Mesendoderm (in vitro differentiated cells): ENCODE measurements around the gene ACVR2A.

Source experiments
- DNase-seq: peaks from one replicate; pipeline ENCODE4 v3.0.0; 2013
- H2AK5ac ChIP-seq: 2 replicates; pipeline ENCODE4 v1.6.1; 2013; ENCODE audit warnings: low read length, inconsistent platforms
- H2BK120ac ChIP-seq: 2 replicates; pipeline ENCODE4 v1.6.1; 2013; ENCODE audit warnings: low read depth, mild to moderate bottlenecking, low read length, moderate library complexity, mixed read lengths
- H2BK15ac ChIP-seq: replicated peaks from 2 replicates; pipeline ENCODE4 v1.6.1; 2013; ENCODE audit warnings: low read depth, mild to moderate bottlenecking, moderate library complexity
- H2BK5ac ChIP-seq: 2 replicates; pipeline ENCODE4 v1.6.1; 2013; ENCODE audit warnings: low read length, inconsistent platforms
- H3K18ac ChIP-seq: 2 replicates; pipeline ENCODE4 v1.6.1; 2013; ENCODE audit warnings: mild to moderate bottlenecking, low read length, mixed read lengths
- H3K23ac ChIP-seq: one replicate; pipeline ENCODE4 v1.6.1; 2013; ENCODE audit warnings: low read length
- H3K27ac ChIP-seq: 2 replicates; pipeline ENCODE4 v1.5.1; 2013; ENCODE audit warnings: low read depth, mild to moderate bottlenecking, inconsistent platforms, low read length, moderate library complexity
- H3K27me3 ChIP-seq: 2 replicates; pipeline ENCODE4 v1.6.1; 2013; ENCODE audit warnings: low read length, control low read depth, mild to moderate bottlenecking, inconsistent platforms; ENCODE audit not compliant: insufficient read depth, poor library complexity
- H3K36me3 ChIP-seq: 2 replicates; pipeline ENCODE4 v1.6.1; 2013; ENCODE audit warnings: low read length, inconsistent platforms; ENCODE audit not compliant: control insufficient read depth, insufficient read depth
- H3K4ac ChIP-seq: one replicate; pipeline ENCODE4 v1.6.1; 2013; ENCODE audit warnings: low read depth, mild to moderate bottlenecking, low read length, moderate library complexity
- H3K4me1 ChIP-seq: 2 replicates; pipeline ENCODE4 v1.6.1; 2013; ENCODE audit warnings: low read depth, low read length, inconsistent platforms; ENCODE audit not compliant: control insufficient read depth
- H3K4me2 ChIP-seq: 2 replicates; pipeline ENCODE4 v1.6.1; 2013; ENCODE audit warnings: low read length
- H3K4me3 ChIP-seq: 2 replicates; pipeline ENCODE4 v1.5.1; 2013; ENCODE audit warnings: mild to moderate bottlenecking, low read length
- H3K56ac ChIP-seq: one replicate; pipeline ENCODE4 v1.6.1; 2013; ENCODE audit warnings: low read length
- H3K79me1 ChIP-seq: 2 replicates; pipeline ENCODE4 v1.6.1; 2013; ENCODE audit warnings: low read length, inconsistent platforms
- H3K79me2 ChIP-seq: 2 replicates; pipeline ENCODE4 v1.6.1; 2013; ENCODE audit warnings: mild to moderate bottlenecking, low read length; ENCODE audit not compliant: control insufficient read depth, insufficient read depth
- H3K9ac ChIP-seq: 2 replicates; pipeline ENCODE4 v1.6.1; 2013; ENCODE audit warnings: low read length, inconsistent platforms
- H4K5ac ChIP-seq: one replicate; pipeline ENCODE4 v1.6.1; 2013; ENCODE audit warnings: low read length
- H4K8ac ChIP-seq: one replicate; pipeline ENCODE4 v1.6.1; 2013; ENCODE audit warnings: low read depth, mild to moderate bottlenecking, control low read depth, low read length, moderate library complexity
- WGBS: extraction: QIAGEN DNeasy Blood & Tissue Kit; methylation state at CpG from one replicate; pipeline ENCODE4 v1.1.7; 2013; ENCODE audit warnings: low lambda C conversion rate, missing lambda C conversion rate; ENCODE audit not compliant: insufficient coverage; ENCODE audit errors: extremely low coverage; 5-methylcytosine and 5-hydroxymethylcytosine counted together

ACVR2A gene

GRCh38 chr2:147873859-147874483, 29.1 kb downstream of the ACVR2A start:
- Histone ChIP-seq H2BK5ac (no peak overlapping the region), H3K56ac (no peak overlapping the region), H3K4ac (no peak overlapping the region), H3K27ac (no peak overlapping the region), H3K36me3 (no peaks in the 10 kb centered on the region), H3K79me2 (peaks cover 47% of the 10 kb centered on the region), H3K4me3 (no peak overlapping the region), H2AK5ac (no peak overlapping the region), H3K27me3 (no peaks in the 10 kb centered on the region), H3K18ac (no peak overlapping the region), H4K5ac (no peak overlapping the region), H2BK120ac (no peak overlapping the region), H2BK15ac (no peak overlapping the region), H3K9ac (no peak overlapping the region), H3K4me1 (no peaks in the 10 kb centered on the region), H4K8ac (no peak overlapping the region), H3K23ac (no peak overlapping the region), H3K79me1 (peaks cover 11% of the 10 kb centered on the region), H3K4me2 (no peak overlapping the region)
- no peak for DNase-seq
- WGBS: 100% methylated on average over 1 of the region's 1 CpG

- Histone ChIP-seq H3K4me1 (no peaks in the 10 kb centered on the region), H2AK5ac (no peak overlapping the region), H3K27ac (no peak overlapping the region), H3K23ac (no peak overlapping the region), H2BK15ac (no peak overlapping the region), H4K5ac (no peak overlapping the region), H2BK5ac (no peak overlapping the region), H3K79me2 (peaks cover 17% of the 10 kb centered on the region), H3K18ac (no peak overlapping the region), H3K36me3 (no peaks in the 10 kb centered on the region), H3K27me3 (no peaks in the 10 kb centered on the region), H3K4me3 (no peak overlapping the region), H3K4ac (no peak overlapping the region), H3K56ac (no peak overlapping the region), H3K79me1 (peaks cover 6% of the 10 kb centered on the region), H2BK120ac (no peak overlapping the region), H3K9ac (no peak overlapping the region), H3K4me2 (no peak overlapping the region), H4K8ac (no peak overlapping the region)
- no peak for DNase-seq
Measured at GRCh38 chr2:147879846-147880245, 35.0 kb downstream of the ACVR2A start.

GRCh38 chr2:147882631-147883030, 37.8 kb downstream of the ACVR2A start:
- H3K79me1 ChIP-seq: peaks cover 5% of the 10 kb centered on the region
- no peak overlapping the region for H2BK120ac ChIP-seq
- no peaks in the 10 kb centered on the region for H3K36me3 ChIP-seq
- H3K4me2 ChIP-seq: no peak overlapping the region
- H3K56ac ChIP-seq: no peak overlapping the region
- H3K4me3 ChIP-seq: no peak overlapping the region
- no peak overlapping the region for H3K18ac ChIP-seq
- H3K9ac ChIP-seq: no peak overlapping the region
- peaks cover 15% of the 10 kb centered on the region for H3K79me2 ChIP-seq
- no peak overlapping the region for H3K27ac ChIP-seq
- no peak overlapping the region for H3K4ac ChIP-seq
- DNase-seq: no peak
- H2AK5ac ChIP-seq: no peak overlapping the region
- H2BK15ac ChIP-seq: no peak overlapping the region
- no peaks in the 10 kb centered on the region for H3K4me1 ChIP-seq
- no peak overlapping the region for H3K23ac ChIP-seq
- H4K5ac ChIP-seq: no peak overlapping the region
- H2BK5ac ChIP-seq: no peak overlapping the region
- H4K8ac ChIP-seq: no peak overlapping the region
- no peaks in the 10 kb centered on the region for H3K27me3 ChIP-seq

- Histone ChIP-seq H3K4me2 (no peak overlapping the region), H2BK15ac (no peak overlapping the region), H3K36me3 (no peaks in the 10 kb centered on the region), H3K23ac (no peak overlapping the region), H4K5ac (no peak overlapping the region), H2AK5ac (no peak overlapping the region), H4K8ac (no peak overlapping the region), H3K9ac (no peak overlapping the region), H3K4ac (no peak overlapping the region), H3K79me2 (peaks cover 16% of the 10 kb centered on the region), H3K27me3 (no peaks in the 10 kb centered on the region), H2BK120ac (no peak overlapping the region), H3K18ac (no peak overlapping the region), H3K4me1 (no peaks in the 10 kb centered on the region), H3K27ac (no peak overlapping the region), H2BK5ac (no peak overlapping the region), H3K4me3 (no peak overlapping the region), H3K56ac (no peak overlapping the region), H3K79me1 (peaks cover 3% of the 10 kb centered on the region)
- DNase-seq: no peak
Measured at GRCh38 chr2:147884830-147885229, 40.0 kb downstream of the ACVR2A start.

- Histone ChIP-seq H4K8ac (no peak overlapping the region), H3K4ac (no peak overlapping the region), H3K27ac (no peak overlapping the region), H3K23ac (no peak overlapping the region), H3K18ac (no peak overlapping the region), H3K4me1 (no peaks in the 10 kb centered on the region), H2BK15ac (no peak overlapping the region), H2AK5ac (no peak overlapping the region), H4K5ac (no peak overlapping the region), H3K56ac (no peak overlapping the region), H3K4me3 (no peak overlapping the region), H3K79me2 (peaks cover 22% of the 10 kb centered on the region), H3K79me1 (peaks cover 6% of the 10 kb centered on the region), H2BK120ac (no peak overlapping the region), H3K36me3 (no peaks in the 10 kb centered on the region), H3K9ac (no peak overlapping the region), H2BK5ac (no peak overlapping the region), H3K4me2 (no peak overlapping the region), H3K27me3 (no peaks in the 10 kb centered on the region)
- no CpG with 5 or more reads among the region's 2 CpGs for WGBS
- DNase-seq: no peak
Measured at GRCh38 chr2:147886136-147886535, 41.3 kb downstream of the ACVR2A start.

GRCh38 chr2:147888680-147889079, 43.9 kb downstream of the ACVR2A start:
- Histone ChIP-seq H2BK15ac (no peak overlapping the region), H3K79me2 (peaks cover 25% of the 10 kb centered on the region), H3K4me2 (no peak overlapping the region), H3K36me3 (no peaks in the 10 kb centered on the region), H3K27ac (no peak overlapping the region), H3K4me3 (no peak overlapping the region), H3K18ac (no peak overlapping the region), H3K79me1 (peaks cover 6% of the 10 kb centered on the region), H3K4me1 (no peaks in the 10 kb centered on the region), H2BK120ac (no peak overlapping the region), H4K8ac (no peak overlapping the region), H3K27me3 (no peaks in the 10 kb centered on the region), H3K23ac (no peak overlapping the region), H3K4ac (no peak overlapping the region), H2BK5ac (no peak overlapping the region), H3K56ac (no peak overlapping the region), H2AK5ac (no peak overlapping the region), H3K9ac (no peak overlapping the region), H4K5ac (no peak overlapping the region)
- WGBS: no CpG with 5 or more reads among the region's 3 CpGs
- DNase-seq: peak; percentile 7
